H1 (cell line): ENCODE results near the gene GPR156. TPM values are rescaled to one million over a fixed set of nuclear protein-coding genes. Genes with fewer than 3 reads are reported as not detected.

Experiments
- CEBPB ChIP-seq: IDR thresholded peaks from 2 replicates; pipeline ENCODE4 v1.6.1; 2012; ENCODE audit warnings: low read depth, low read length
- CREB1 ChIP-seq: IDR thresholded peaks from 2 replicates; pipeline ENCODE4 v1.6.1; 2012; ENCODE audit warnings: inconsistent platforms
- HDAC6 ChIP-seq: IDR thresholded peaks from one replicate; pipeline ENCODE4 v1.7.1; 2012; ENCODE audit warnings: low read depth, mild to moderate bottlenecking, inconsistent platforms, low read length, moderate library complexity
- RBBP5 ChIP-seq: IDR thresholded peaks from 2 replicates; pipeline ENCODE4 v1.7.1; 2012; ENCODE audit warnings: low read depth, mild to moderate bottlenecking, inconsistent platforms, low read length, moderate library complexity, borderline replicate concordance
- TCF12 ChIP-seq: IDR thresholded peaks from 2 replicates; pipeline ENCODE4 v1.6.1; 2011; ENCODE audit warnings: low read depth, mild to moderate bottlenecking, low read length
- ZNF274 ChIP-seq: IDR thresholded peaks from 2 replicates; pipeline ENCODE4 v1.7.0; 2012; ENCODE audit warnings: low read length, borderline replicate concordance; ENCODE audit errors: extremely low read depth
- polyA plus RNA-seq, 7 experiments: library from polyadenylated mRNA; depleted of rRNA in 3 of 7; stranded (reverse) in 5 of 7; unstranded in 2 of 7; fragments of >200 nt in 5 of 7; fragments of 200-250 nt in 2 of 7; gene quantifications; 1 replicate in 5 of 7; 2 replicates in 1 of 7; 4 replicates in 1 of 7; pipeline versions ENCODE4 v1.2.1 to v1.2.3, GENCODE V29; 2011 to 2013; ENCODE audit warnings: missing spikeins in 2 of 7, mixed read lengths in 2 of 7
- total RNA-seq: library from RNA; stranded (reverse); fragmentation: NEBNext Ultra II Directional; extraction: Animal tissue kit (Norgen Biotek cat#: 25700); gene quantifications from 2 replicates; pipeline ENCODE4 v1.2.1, GENCODE V29; 2021

The GPR156 gene
- total and polyA plus RNA-seq, 2 of the 8 experiments (the other 6 are each of a cell fraction or from before 2014, with no cell fraction given) = 1.6 to 1.8 TPM

- TF ChIP-seq CEBPB = no peak
- no peak for TF ChIP-seq TCF12
- no peak for TF ChIP-seq RBBP5
- TF ChIP-seq CREB1 = no peak
- TF ChIP-seq ZNF274 = no peak
- no peak for TF ChIP-seq HDAC6
These were observed 123.1 kb downstream of the GPR156 start (continued) for GRCh38 chr3:120161902-120162301.
